ENCODE results near the gene CD300C.

- TF ChIP-seq CTCF (IDR thresholded peaks at IDR 0.05) (no peak), EZH2 (IDR thresholded peaks at IDR 0.05; ENCODE audit: borderline replicate concordance, insufficient read depth, low read depth, low read length, poor library complexity, severe bottlenecking) (no peak)
Observed at GRCh38 chr17:74527756-74528155, 18.2 kb downstream of the CD300C start.

Measured in B cell (primary cell).